Parathyroid adenoma (tissue), 2 donors: Measurements from ENCODE around the gene ZFY.

ENCODE experiments used
- H2AFZ ChIP-seq: fragments of 300-600 bp; sonication (generic); one replicate; pipeline ENCODE4 v1.7.0; 2017; ENCODE audit warnings: antibody characterized with exemption, mild to moderate bottlenecking
- H3K27ac ChIP-seq: fragments of 300-600 bp; sonication (generic); one replicate; pipeline ENCODE4 v1.7.0; 2017
- H3K27me3 ChIP-seq: fragments of 300-600 bp; sonication (generic); one replicate; pipeline ENCODE4 v1.7.0; 2017; ENCODE audit warnings: low read length; ENCODE audit not compliant: control insufficient read depth, insufficient read depth
- H3K36me3 ChIP-seq: fragments of 300-600 bp; sonication (generic); one replicate; pipeline ENCODE4 v1.7.0; 2017; ENCODE audit warnings: low read length; ENCODE audit not compliant: control insufficient read depth, insufficient read depth
- H3K4me1 ChIP-seq: fragments of 300-600 bp; sonication (generic); one replicate; pipeline ENCODE4 v1.7.0; 2017; ENCODE audit warnings: control low read depth
- H3K4me2 ChIP-seq: fragments of 300-600 bp; sonication (generic); one replicate; pipeline ENCODE4 v1.7.0; 2017; ENCODE audit warnings: low read length
- H3K4me3 ChIP-seq: fragments of 300-600 bp; sonication (generic); one replicate; pipeline ENCODE4 v1.7.0; 2017; ENCODE audit warnings: low read depth, low read length
- H3K79me2 ChIP-seq: fragments of 300-600 bp; sonication (generic); one replicate; pipeline ENCODE4 v1.7.0; 2017; ENCODE audit warnings: control low read depth
- H3K9ac ChIP-seq: fragments of 300-600 bp; sonication (generic); one replicate; pipeline ENCODE4 v1.7.0; 2017; ENCODE audit warnings: mild to moderate bottlenecking
- H3K9me3 ChIP-seq: fragments of 300-600 bp; sonication (generic); one replicate; pipeline ENCODE4 v1.7.0; 2017; ENCODE audit warnings: low read length; ENCODE audit not compliant: control insufficient read depth
- TF ChIP-seq, protein P1 (sequence below): fragments of 300-600 bp; sonication (generic); IDR thresholded peaks from one replicate; pipeline ENCODE4 v1.7.0; 2017; ENCODE audit warnings: antibody characterized with exemption, mild to moderate bottlenecking
- donor health status: primary hyperparathyroidism.

The ZFY gene

DNA sequence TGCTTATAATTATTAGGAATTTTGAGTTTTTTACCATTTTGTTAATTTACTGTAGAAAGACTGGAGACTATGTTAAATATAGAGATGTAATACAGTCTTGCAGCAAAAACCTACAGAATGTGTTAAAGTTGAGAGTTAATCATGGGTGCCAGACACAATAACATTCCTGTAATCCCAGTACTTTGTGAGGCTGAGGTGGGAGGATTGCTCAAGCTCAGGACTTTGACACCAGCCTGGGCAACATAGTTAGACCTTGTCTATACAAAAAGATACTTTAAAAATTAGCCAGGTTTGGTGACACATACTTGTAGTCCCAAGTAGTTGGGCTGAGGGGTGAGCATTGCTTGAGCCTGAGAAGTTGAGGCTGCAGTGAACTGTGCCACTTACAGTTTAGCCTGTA lies 17.7 kb downstream of the ZFY start:
- Histone ChIP-seq H3K4me2 (no peak overlapping the region), H3K79me2 (no peaks in the 10 kb centered on the region), H3K4me1 (no peaks in the 10 kb centered on the region), H2AFZ (no peak overlapping the region), H3K27ac (no peak overlapping the region), H3K9ac (no peak overlapping the region), H3K27me3 (no peaks in the 10 kb centered on the region), H3K9me3 (no peaks in the 10 kb centered on the region), H3K36me3 (no peaks in the 10 kb centered on the region), H3K4me3 (no peak overlapping the region)
- TF ChIP-seq, protein P1, sequence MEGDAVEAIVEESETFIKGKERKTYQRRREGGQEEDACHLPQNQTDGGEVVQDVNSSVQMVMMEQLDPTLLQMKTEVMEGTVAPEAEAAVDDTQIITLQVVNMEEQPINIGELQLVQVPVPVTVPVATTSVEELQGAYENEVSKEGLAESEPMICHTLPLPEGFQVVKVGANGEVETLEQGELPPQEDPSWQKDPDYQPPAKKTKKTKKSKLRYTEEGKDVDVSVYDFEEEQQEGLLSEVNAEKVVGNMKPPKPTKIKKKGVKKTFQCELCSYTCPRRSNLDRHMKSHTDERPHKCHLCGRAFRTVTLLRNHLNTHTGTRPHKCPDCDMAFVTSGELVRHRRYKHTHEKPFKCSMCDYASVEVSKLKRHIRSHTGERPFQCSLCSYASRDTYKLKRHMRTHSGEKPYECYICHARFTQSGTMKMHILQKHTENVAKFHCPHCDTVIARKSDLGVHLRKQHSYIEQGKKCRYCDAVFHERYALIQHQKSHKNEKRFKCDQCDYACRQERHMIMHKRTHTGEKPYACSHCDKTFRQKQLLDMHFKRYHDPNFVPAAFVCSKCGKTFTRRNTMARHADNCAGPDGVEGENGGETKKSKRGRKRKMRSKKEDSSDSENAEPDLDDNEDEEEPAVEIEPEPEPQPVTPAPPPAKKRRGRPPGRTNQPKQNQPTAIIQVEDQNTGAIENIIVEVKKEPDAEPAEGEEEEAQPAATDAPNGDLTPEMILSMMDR = no peak

DNA sequence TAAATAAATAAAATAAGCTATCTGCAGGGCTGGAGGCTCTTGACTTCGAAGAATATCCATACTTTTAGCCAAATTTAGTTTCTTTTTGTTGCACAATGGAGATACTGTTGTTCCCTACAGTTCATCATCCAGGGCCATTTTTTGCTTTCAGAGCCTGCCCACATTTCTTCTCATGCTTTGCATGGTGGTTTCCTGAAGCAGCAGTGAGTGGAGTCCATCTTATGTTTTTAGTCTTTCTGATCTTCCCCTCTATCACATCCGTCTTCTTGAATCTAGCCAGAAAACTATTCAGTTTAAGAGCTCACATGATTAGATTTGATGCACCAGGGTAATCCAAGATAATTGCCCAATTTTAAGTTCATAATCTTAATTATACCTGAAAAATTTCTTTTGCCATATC lies 19.6 kb downstream of the ZFY start:
- no peak overlapping the region for H3K27ac ChIP-seq
- no peaks in the 10 kb centered on the region for H3K9me3 ChIP-seq
- H3K36me3 ChIP-seq = no peaks in the 10 kb centered on the region
- H3K79me2 ChIP-seq = no peaks in the 10 kb centered on the region
- H3K27me3 ChIP-seq = no peaks in the 10 kb centered on the region
- H3K4me2 ChIP-seq = no peak overlapping the region
- H2AFZ ChIP-seq = no peak overlapping the region
- TF ChIP-seq, protein P1 = no peak
- H3K9ac ChIP-seq = no peak overlapping the region
- no peak overlapping the region for H3K4me3 ChIP-seq
- no peaks in the 10 kb centered on the region for H3K4me1 ChIP-seq

DNA sequence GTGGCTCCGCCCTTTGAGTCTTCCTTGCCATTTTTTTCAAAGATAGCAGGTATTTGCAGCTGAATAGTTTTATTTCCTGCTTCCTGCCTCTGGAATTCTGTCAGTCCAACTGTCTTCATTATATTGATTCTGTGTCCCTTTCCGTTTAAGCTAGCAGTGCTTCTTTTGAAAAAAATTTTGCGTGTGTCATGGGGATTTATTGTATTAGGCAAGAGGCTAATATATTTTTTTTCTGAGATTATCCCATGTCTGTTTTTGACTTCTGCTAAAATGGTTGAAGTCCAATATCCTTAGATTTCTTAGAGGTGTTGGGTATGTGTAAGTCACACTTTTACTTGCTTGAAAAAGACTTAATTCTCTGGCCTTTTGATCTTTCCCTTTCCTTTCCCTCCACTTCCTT lies 20.4 kb downstream of the ZFY start:
- no peak overlapping the region for H3K9ac ChIP-seq
- no peaks in the 10 kb centered on the region for H3K4me1 ChIP-seq
- no peaks in the 10 kb centered on the region for H3K9me3 ChIP-seq
- H3K27ac ChIP-seq = no peak overlapping the region
- H3K79me2 ChIP-seq = no peaks in the 10 kb centered on the region
- TF ChIP-seq, protein P1 = no peak
- no peak overlapping the region for H3K4me2 ChIP-seq
- H3K27me3 ChIP-seq = no peaks in the 10 kb centered on the region
- no peaks in the 10 kb centered on the region for H3K36me3 ChIP-seq
- no peak overlapping the region for H3K4me3 ChIP-seq
- no peak overlapping the region for H2AFZ ChIP-seq

DNA sequence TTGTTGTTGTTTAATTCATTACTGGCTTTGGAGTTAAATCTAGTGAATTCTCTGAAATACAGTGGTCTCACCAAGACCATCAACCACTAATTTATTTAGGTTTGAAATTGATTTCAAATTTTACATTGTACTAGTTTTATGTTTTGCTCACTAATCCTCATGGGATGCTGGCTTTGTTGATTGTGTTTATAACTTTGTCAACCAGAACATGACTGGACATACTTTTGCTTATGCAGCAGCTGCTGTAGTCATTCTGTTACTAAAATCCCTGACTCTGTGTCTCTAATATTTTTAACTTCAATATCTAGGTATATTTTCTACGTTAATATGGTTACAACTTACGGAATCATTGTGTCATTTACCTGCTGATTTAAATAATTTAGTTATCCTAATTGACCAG lies 26.9 kb downstream of the ZFY start:
- no peaks in the 10 kb centered on the region for H3K4me1 ChIP-seq
- H3K4me3 ChIP-seq = no peak overlapping the region
- no peak overlapping the region for H3K4me2 ChIP-seq
- no peak overlapping the region for H3K9ac ChIP-seq
- H3K36me3 ChIP-seq = no peaks in the 10 kb centered on the region
- no peak overlapping the region for H2AFZ ChIP-seq
- no peaks in the 10 kb centered on the region for H3K9me3 ChIP-seq
- no peak overlapping the region for H3K27ac ChIP-seq
- TF ChIP-seq, protein P1 = no peak
- no peaks in the 10 kb centered on the region for H3K27me3 ChIP-seq
- H3K79me2 ChIP-seq = no peaks in the 10 kb centered on the region

DNA sequence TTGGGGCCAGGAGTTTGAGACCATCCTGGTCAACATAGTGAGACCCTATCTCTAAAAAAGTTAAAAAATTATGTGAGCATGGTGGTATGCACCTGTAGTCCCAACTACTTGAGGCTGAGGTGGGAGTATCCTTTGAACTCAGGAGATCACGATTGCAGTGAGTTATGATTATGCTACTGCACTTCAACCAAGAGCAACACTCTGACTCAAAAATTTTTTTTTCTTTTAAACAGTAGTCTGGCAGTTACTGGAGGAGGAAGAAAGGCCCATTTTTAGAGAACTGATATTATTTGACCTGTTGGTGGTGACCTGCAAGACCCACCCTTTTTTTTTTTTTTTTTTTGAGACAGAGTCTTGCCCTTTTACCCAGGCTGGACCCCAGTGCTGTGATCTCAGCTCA lies 29.6 kb downstream of the ZFY start:
- no peaks in the 10 kb centered on the region for H3K4me1 ChIP-seq
- H3K4me3 ChIP-seq = no peak overlapping the region
- H3K9ac ChIP-seq = no peak overlapping the region
- no peak overlapping the region for H3K27ac ChIP-seq
- H3K36me3 ChIP-seq = no peaks in the 10 kb centered on the region
- H2AFZ ChIP-seq = no peak overlapping the region
- no peaks in the 10 kb centered on the region for H3K27me3 ChIP-seq
- H3K9me3 ChIP-seq = no peaks in the 10 kb centered on the region
- H3K79me2 ChIP-seq = no peaks in the 10 kb centered on the region
- H3K4me2 ChIP-seq = no peak overlapping the region
- TF ChIP-seq, protein P1 = no peak
